Measurements from ENCODE around the gene PRRT1B.

PRRT1B gene

DNA sequence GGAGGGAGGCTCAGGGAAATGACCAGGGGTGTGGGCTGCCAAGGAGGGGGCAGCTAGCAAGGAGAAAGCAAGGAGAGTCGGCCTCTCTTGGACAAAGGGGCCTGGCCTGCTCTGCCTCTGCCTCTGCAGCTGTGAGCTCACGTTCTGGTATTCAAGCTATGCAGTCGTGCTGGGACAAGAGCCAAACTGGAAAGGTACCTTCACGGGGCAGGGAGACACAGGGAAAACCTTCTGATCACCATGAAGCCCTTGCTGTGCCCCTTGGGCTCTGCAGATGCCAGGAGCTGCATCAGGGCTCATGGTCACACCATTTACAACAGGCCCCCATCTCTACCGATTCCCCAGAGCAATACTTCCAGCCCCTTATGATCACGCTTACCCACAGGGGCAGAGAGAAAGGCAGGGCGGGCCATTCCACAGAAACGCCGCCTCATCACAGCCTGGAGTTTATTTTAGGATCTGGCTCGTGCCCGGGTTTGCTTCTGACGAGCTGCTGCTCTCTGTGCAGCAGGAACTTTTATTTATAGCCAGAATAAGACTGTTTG, 63.2 kb downstream of the PRRT1B start:
- TF ChIP-seq, protein P1, sequence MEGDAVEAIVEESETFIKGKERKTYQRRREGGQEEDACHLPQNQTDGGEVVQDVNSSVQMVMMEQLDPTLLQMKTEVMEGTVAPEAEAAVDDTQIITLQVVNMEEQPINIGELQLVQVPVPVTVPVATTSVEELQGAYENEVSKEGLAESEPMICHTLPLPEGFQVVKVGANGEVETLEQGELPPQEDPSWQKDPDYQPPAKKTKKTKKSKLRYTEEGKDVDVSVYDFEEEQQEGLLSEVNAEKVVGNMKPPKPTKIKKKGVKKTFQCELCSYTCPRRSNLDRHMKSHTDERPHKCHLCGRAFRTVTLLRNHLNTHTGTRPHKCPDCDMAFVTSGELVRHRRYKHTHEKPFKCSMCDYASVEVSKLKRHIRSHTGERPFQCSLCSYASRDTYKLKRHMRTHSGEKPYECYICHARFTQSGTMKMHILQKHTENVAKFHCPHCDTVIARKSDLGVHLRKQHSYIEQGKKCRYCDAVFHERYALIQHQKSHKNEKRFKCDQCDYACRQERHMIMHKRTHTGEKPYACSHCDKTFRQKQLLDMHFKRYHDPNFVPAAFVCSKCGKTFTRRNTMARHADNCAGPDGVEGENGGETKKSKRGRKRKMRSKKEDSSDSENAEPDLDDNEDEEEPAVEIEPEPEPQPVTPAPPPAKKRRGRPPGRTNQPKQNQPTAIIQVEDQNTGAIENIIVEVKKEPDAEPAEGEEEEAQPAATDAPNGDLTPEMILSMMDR (IDR thresholded peaks at IDR 0.05), result no peak
- peak overlapping the region; percentile 46 for H3K4me3 ChIP-seq (ENCODE audit: low read depth, low read length)
- no peaks in the 10 kb centered on the region for H3K79me2 ChIP-seq
- no peaks in the 10 kb centered on the region for H3K9me3 ChIP-seq (ENCODE audit: control insufficient read depth, low read length)
- no peak overlapping the region for H3K9ac ChIP-seq
- peak overlapping the region; percentile 18 for H3K27ac ChIP-seq
- peak overlapping the region; percentile 29 for H2AFZ ChIP-seq
- H3K4me2 ChIP-seq (ENCODE audit: low read length), result peak overlapping the region; percentile 66
- peaks cover 3% of the 10 kb centered on the region for H3K4me1 ChIP-seq
- H3K27me3 ChIP-seq (ENCODE audit: control insufficient read depth, insufficient read depth, low read length), result no peaks in the 10 kb centered on the region
- no peaks in the 10 kb centered on the region for H3K36me3 ChIP-seq (ENCODE audit: control insufficient read depth, insufficient read depth, low read length)

Data from parathyroid adenoma (tissue), 2 donors.